GM04503 (cell line): Measurements from ENCODE around the gene CORO1C.
"Not testable (repeated sequence)": the region's sequence is repeated elsewhere in the genome, so short reads cannot be mapped to it uniquely, and the experiment has no call there.

Experiments
- DNase-seq: peaks from one replicate; pipeline ENCODE4 v3.0.0-alpha.2; 2012; ENCODE audit warnings: low read depth

The CORO1C gene

GRCh38 chr12:108753976-108754375, 22.7 kb upstream of the CORO1C start:
- no peak for DNase-seq

GRCh38 chr12:108752387-108752786, 21.1 kb upstream of the CORO1C start:
- no peak for DNase-seq

- no peak for DNase-seq
Measured at GRCh38 chr12:108751821-108752220, 20.5 kb upstream of the CORO1C start.

GRCh38 chr12:108751003-108751402, 19.7 kb upstream of the CORO1C start:
- DNase-seq: not testable (repeated sequence)

DNA sequence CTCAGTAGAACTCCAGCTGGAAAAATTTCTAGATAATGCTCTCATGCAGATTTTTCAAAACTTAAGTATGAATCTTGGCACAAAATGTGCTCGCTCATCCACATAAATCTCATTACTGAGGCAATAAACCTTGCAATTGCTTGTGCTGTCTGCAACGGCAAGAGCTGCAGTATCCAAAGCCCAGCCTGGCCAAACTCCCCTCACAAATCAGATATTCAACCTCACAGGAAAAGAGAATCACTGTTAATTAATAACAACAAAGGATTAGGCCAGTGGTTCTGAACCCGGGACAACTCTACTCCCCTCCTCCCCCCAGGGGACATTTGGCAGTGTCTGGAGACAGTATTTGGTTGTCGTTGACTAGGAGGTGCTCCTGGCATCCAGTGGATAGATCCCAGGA, 19.2 kb upstream of the CORO1C start:
- DNase-seq: peak; percentile 53

GRCh38 chr12:108747563-108747962, 16.2 kb upstream of the CORO1C start:
- no peak for DNase-seq

DNA sequence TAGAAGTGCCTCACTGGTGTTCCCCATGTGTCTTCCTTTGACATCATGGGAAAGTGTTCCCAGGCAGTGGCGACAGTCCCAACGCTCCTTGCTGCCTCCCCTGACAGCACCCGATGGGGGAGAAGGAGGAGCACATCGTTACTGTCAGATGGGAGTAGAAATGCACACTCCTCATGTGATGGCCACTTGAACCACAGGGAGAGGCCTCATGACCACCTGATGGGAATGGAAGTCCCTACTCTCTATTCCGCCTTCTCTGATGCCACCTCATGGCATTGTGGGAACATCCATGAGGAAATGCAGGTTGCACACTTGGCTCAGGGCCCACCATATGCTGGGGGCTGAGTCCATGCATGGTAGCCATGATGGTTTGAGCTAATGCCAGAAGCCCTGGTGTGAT, 14.3 kb upstream of the CORO1C start:
- DNase-seq: no peak

DNA sequence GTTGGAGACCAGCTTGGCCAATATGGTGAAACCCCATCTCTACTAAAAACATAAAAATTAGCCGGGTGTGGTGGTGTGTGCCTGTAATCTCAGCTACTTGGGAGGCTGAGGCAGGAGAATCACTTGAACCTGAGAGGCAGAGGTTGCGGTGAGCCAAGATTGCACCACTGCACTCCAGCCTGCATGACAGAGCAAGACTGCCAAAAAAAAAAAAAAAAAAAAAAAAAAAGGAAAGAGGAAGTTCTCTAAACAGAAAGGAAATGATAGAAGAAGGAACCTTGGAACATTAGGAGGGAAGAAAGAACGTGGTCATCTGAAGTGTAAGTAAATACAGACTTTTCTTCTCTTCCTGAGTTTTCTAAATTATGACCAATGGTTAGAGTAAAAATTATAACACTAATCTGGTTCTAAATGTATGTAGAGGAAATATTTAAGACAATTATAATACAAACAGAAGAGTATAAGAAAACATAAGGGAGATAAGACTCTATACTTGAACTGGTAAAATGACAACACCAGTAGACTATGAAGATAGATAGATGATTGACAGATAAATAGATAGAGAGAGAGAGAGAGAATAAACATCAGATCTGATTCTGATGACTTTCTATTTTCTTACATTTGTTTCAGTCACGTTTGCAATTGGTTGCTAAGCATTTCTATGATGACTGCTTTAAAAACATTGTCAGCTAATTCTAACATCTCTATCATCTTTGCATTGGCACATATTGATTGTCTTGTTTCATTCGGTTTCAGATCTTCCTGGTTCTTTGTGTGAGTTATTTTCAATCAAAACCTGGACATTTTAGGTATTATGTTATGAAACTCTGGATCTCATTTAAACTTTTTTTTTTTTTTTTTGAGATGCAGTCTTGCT, 12.9 kb upstream of the CORO1C start:
- no peak for DNase-seq

DNA sequence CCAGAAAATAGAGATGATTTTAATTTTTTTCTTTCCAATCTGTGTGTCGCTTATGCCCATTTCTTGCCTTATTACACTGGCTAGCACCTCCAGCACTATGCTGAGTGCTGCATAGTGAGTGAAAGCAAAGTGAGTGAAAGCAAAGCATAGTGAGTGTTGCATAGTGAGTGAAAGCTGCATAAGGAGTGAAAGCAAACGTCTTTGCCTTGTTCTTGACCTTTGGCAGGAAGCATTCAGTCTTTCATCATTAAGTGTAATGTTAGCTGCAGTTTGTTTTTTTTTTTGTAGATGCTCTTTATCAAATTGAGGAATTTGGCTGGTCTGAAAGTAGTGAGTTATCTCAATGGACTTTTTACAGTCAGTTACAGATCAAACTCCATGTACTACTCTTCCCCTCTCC, 6.9 kb upstream of the CORO1C start:
- DNase-seq: no peak

- DNase-seq: no peak
Measured at GRCh38 chr12:108735855-108736254, 4.5 kb upstream of the CORO1C start.

GRCh38 chr12:108734200-108734906, 3.0 kb upstream of the CORO1C start:
- DNase-seq: peak; percentile 83

DNA sequence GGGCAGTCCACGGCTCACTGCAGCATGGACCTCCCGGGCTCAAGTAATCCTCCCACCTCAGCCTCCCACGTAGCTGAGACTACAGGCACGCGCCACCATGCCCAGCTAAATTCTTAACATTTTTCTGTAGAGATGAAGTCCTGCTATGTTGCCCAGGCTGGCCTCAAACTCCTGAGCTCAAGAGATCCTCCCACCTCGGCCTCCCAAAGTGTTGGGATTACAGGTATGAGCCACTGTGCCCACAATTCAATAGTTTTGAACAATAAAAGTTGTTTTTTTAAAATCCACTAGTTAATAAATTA, 1.9 kb upstream of the CORO1C start:
- DNase-seq: not testable (repeated sequence)

DNA sequence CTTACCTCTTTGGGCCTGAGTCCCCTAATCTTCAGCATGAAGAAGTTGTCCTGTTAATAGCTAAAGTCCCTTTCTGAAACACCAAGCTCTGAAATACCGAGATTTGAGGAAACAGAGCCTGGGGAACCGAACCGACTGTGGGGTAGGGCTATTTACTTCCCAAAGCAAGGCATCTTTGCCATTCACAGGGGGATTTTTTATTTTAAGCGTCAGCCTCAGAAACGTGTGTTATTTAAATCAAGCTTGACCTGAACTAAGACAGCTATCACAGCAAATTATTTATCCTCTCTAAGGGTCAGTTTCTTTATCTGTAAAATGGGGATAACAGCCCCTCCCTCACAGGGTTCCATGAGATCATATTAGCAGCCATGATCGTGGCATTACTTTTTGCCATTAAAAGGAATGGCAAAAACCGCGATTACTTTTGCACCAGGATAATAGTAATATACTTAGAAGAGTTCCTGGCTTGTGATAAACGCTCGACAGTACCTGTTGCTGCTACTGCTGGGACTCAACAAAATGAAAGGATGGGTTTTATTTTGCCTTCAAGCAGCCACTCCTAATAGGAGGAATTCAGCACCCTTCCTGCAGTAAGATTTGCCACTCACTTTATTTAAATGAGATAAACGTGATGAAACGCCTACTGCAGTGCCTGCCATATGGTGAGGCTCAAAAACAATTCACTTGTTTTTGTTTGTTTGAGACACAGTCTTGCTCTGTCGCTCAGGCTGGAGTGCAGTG, 1.3 kb upstream of the CORO1C start:
- no peak for DNase-seq

DNA sequence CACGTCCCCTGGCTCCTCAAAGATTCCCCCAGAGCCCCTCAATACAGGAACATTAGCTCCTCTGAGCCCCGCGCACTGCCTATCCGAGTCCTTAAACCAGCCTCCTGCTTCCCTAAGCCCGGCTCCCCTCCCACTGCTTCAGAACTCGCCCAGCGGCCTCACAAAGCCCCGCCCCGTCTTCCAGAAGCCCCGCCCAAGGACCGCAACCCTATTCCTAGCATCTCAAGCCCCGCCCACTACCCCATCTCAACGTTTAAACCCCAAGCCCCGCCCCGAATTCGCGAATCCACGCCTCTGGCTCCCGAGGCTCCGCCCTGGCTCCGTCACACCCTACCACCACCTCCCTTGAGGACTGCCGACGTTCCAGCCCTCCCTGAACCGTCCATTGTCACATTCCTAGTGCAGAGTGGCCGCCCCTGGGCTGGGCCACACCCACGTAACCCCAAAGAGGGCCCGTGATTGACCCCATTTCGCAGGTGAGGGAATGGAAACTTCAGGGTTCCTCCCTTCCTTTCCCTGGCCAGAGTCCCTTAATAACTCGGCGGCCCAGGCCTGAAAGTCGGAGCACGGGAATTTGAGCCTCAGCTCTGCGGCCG, 646 bp upstream of the CORO1C start:
- peak; percentile 77 for DNase-seq

- DNase-seq: no peak
Measured at GRCh38 chr12:108730365-108731104, 783 bp downstream of the CORO1C start.

GRCh38 chr12:108729612-108730364, 1.5 kb downstream of the CORO1C start:
- no peak for DNase-seq

DNA sequence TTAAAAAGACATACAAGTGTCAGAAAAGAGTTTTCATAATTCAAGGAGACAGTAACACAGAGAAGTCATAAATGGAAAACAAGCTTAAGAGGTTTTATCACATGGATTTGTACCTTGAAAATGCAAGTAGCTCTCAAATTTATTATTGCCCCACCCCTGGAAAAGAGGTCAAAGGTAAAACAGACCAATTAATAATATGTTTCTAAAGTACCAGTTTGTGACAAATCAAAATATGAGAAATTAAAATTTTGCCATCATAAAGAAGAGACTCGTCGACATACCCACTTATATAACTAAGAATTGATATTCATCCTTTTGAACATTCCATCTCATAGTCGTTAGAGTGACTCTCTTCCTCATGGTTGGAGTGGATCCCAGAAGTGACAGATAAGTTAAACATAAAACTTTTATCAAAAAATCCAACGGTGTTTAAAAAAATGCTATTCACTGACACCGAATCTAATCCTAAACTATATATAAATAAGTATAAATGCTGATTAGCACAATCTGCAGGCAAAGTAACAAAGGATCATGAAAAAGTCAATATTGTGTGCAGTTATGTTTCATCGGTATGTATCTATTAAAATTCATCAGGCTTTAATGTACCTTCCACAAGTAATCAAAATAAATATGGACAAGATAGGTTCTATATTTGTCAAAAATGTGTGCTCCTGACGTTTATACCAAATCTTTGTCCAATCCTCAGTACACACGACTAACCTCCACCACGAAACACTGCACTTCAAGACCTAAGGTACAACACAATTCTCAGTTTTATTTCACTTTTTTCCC, 2.3 kb downstream of the CORO1C start:
- no peak for DNase-seq

GRCh38 chr12:108727868-108728735, 3.2 kb downstream of the CORO1C start:
- DNase-seq: no peak

DNA sequence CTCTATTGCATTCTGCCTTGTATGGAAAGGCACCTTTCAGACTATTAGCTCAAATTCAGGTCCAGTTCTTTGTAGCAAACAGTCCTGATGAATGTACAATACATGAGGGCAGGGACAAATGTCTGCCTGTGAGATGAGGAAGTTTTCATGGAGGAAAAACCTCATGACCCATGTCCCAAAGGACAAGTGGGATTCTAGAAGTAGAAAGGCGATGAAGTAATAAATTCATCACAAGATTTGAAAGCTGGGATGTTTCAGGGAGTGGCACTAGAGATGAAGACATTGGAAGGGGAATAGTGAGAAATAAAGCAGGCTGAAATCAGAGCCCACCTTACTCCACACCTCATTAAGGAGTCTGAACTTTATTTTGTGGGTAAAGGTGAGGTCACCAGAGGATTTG, 4.2 kb downstream of the CORO1C start:
- no peak for DNase-seq

DNA sequence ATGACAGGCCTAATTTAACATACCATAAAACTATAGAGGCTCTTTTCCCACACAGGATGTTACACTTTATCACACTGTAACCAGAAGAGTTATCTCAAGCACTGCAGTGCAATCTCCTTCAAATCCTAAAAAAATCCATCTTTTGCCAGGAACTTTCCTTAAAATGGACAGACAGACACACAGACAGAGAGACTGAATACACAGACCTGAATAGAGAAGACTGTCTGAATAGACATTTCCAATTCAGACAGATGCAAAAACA, 6.5 kb downstream of the CORO1C start:
- no peak for DNase-seq
